ENCODE measurements around the gene NAB2.

DNA sequence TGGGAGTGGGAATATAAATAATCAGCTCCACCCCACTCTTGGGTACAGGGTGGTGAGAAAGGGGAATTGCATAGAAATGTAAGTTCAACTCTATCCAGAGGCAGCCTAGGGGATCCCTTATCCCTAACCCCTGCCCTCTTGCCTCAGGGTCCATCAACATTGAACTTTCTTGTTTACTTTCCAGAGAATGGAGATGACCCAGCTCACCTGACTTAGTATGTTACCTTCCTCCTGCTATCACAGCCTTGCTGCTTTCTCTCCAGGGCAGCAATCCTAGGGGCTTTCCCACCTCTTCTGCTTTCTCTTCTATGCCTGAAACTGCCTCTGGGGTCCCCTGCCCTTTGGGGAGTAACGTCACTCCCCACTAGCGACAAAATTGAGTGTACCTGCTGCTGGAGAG lies 42.0 kb downstream of the NAB2 start:
- no peak for TF ChIP-seq ZC3H4 (CRISPR knock-in tag; IDR thresholded peaks at IDR 0.05; ENCODE audit: borderline replicate concordance)
- TF ChIP-seq SRSF9 (IDR thresholded peaks at IDR 0.05; ENCODE audit: borderline replicate concordance, low read depth, low read length), result no peak
- TF ChIP-seq CTCF (IDR thresholded peaks at IDR 0.05 in 2 of 3, conservative IDR thresholded peaks at IDR 0.05 in 1 of 3; ENCODE audit: insufficient read depth in 2 of 3, low read depth in 1 of 3, low read length in 3 of 3), result no peak
- TF ChIP-seq MTA3 (IDR thresholded peaks at IDR 0.05; ENCODE audit: borderline replicate concordance), result no peak
- no peak for TF ChIP-seq SP2 (IDR thresholded peaks at IDR 0.05; ENCODE audit: extremely low read depth, low read depth, low read length, poor library complexity, severe bottlenecking)
- TF ChIP-seq TEAD4 (IDR thresholded peaks at IDR 0.05; ENCODE audit: low read length), result no peak
- no peak for TF ChIP-seq TEAD4 (CRISPR knock-in tag; IDR thresholded peaks at IDR 0.05; ENCODE audit: borderline replicate concordance)
- no peak for TF ChIP-seq MYNN (IDR thresholded peaks at IDR 0.05)
- TF ChIP-seq MYNN (CRISPR knock-in tag; IDR thresholded peaks at IDR 0.05), result no peak

Measured in K562 (cell line).